NK-92 (cell line): Measurements from ENCODE around the gene PGC.

Experiments
- DNase-seq: peaks from one replicate; lab custom pipeline; 2025; ENCODE audit not compliant: unreplicated experiment; lab: John Stamatoyannopoulos, UW

PGC gene

GRCh38 chr6:41747256-41748101 is at the start of gene PGC:
Gene PGC (minus strand): TSS chr6:41747397. CDS start chr6:41747334, 63 bp downstream.
- no peak for DNase-seq

- DNase-seq, result no peak
Observed at GRCh38 chr6:41796474-41796873, 49.3 kb upstream of the PGC start.

GRCh38 chr6:41791984-41792383 is 44.8 kb upstream of the PGC start:
- no peak for DNase-seq

- DNase-seq, result no peak
Observed at GRCh38 chr6:41791305-41791704, 44.1 kb upstream of the PGC start.

- DNase-seq, result no peak
Observed at GRCh38 chr6:41790045-41790444, 42.8 kb upstream of the PGC start.

- no peak for DNase-seq
Observed at GRCh38 chr6:41789390-41789724, 42.2 kb upstream of the PGC start.

GRCh38 chr6:41787219-41787917 is 40.2 kb upstream of the PGC start, which contains the start of gene TOMM6:
Gene TOMM6 (plus strand): TSS chr6:41787694. CDS start chr6:41787698, 4 bp downstream.
- DNase-seq, result peak; percentile 69

GRCh38 chr6:41786451-41787218 is 39.4 kb upstream of the PGC start:
- DNase-seq, result peak; percentile 34

- DNase-seq, result no peak
Observed at GRCh38 chr6:41785689-41786450, 38.7 kb upstream of the PGC start.

GRCh38 chr6:41785254-41785653 is 38.1 kb upstream of the PGC start:
- no peak for DNase-seq

GRCh38 chr6:41784581-41785171 is 37.5 kb upstream of the PGC start:
- DNase-seq, result no peak

GRCh38 chr6:41783106-41783780 is 36.0 kb upstream of the PGC start:
- DNase-seq, result no peak

GRCh38 chr6:41781366-41781730 is 34.2 kb upstream of the PGC start:
- DNase-seq, result no peak

- no peak for DNase-seq
Observed at GRCh38 chr6:41780551-41781365, 33.6 kb upstream of the PGC start, which contains the start of gene PRICKLE4. Gene PRICKLE4 (plus strand): TSS chr6:41780782. CDS start chr6:41783474, 2,692 bp downstream.

- DNase-seq, result peak; percentile 89
Observed at GRCh38 chr6:41779788-41780550, 32.8 kb upstream of the PGC start, which contains the start of gene FRS3. Gene FRS3 (minus strand): TSS chr6:41779900. CDS start chr6:41776987, 2,913 bp downstream.

GRCh38 chr6:41779336-41779735 is 32.1 kb upstream of the PGC start:
- no peak for DNase-seq

GRCh38 chr6:41778895-41779294 is 31.7 kb upstream of the PGC start:
- DNase-seq, result no peak
